ENCODE results near the gene TOP3B.

TOP3B gene

GRCh38 chr22:21977814-21978213, 4.8 kb downstream of the TOP3B start:
- DNase-seq = no peak

GRCh38 chr22:21975854-21976345, 6.7 kb downstream of the TOP3B start:
- no peak for DNase-seq

- no peak for DNase-seq
These were observed 7.3 kb downstream of the TOP3B start for GRCh38 chr22:21975273-21975672.

- DNase-seq = no peak
These were observed 8.4 kb downstream of the TOP3B start for GRCh38 chr22:21974058-21974649.

- no peak for DNase-seq
These were observed 9.8 kb downstream of the TOP3B start for GRCh38 chr22:21972806-21973205.

- peak; percentile 70 for DNase-seq
These were observed 10.3 kb downstream of the TOP3B start for GRCh38 chr22:21972293-21972779.

GRCh38 chr22:21971858-21972275, 10.7 kb downstream of the TOP3B start:
- DNase-seq = no peak

- DNase-seq = no peak
These were observed 11.6 kb downstream of the TOP3B start for GRCh38 chr22:21970800-21971617.

GRCh38 chr22:21970037-21970799, 12.4 kb downstream of the TOP3B start:
- DNase-seq = no peak

GRCh38 chr22:21968452-21969129, 14.0 kb downstream of the TOP3B start:
- DNase-seq = no peak

- DNase-seq = no peak
These were observed 14.8 kb downstream of the TOP3B start for GRCh38 chr22:21967693-21968271.

GRCh38 chr22:21966643-21967516, 15.7 kb downstream of the TOP3B start:
- DNase-seq = no peak

- DNase-seq = no peak
These were observed 16.8 kb downstream of the TOP3B start for GRCh38 chr22:21965762-21966288.

GRCh38 chr22:21964918-21965484, 17.6 kb downstream of the TOP3B start:
- DNase-seq = no peak

GRCh38 chr22:21964234-21964633, 18.4 kb downstream of the TOP3B start:
- no peak for DNase-seq

GRCh38 chr22:21963790-21964211, 18.8 kb downstream of the TOP3B start:
- DNase-seq = no peak

- no peak for DNase-seq
These were observed 19.3 kb downstream of the TOP3B start for GRCh38 chr22:21963286-21963685.

- DNase-seq = no peak
These were observed 20.0 kb downstream of the TOP3B start for GRCh38 chr22:21962655-21962949.

- no peak for DNase-seq
These were observed 20.5 kb downstream of the TOP3B start for GRCh38 chr22:21961886-21962654.
